ENCODE results near the gene NEURL1B.

The NEURL1B gene

GRCh38 chr5:172610643-172611042 is 30.4 kb upstream of the NEURL1B start:
- DNase-seq: no peak

- DNase-seq: no peak
Observed at GRCh38 chr5:172611913-172612312, 29.1 kb upstream of the NEURL1B start.

- DNase-seq: no peak
Observed at GRCh38 chr5:172612771-172613170, 28.3 kb upstream of the NEURL1B start.

- DNase-seq: no peak
Observed at GRCh38 chr5:172616136-172616535, 24.9 kb upstream of the NEURL1B start.

GRCh38 chr5:172616730-172617129 is 24.3 kb upstream of the NEURL1B start:
- no peak for DNase-seq

GRCh38 chr5:172617817-172618216 is 23.2 kb upstream of the NEURL1B start:
- no peak for DNase-seq

- no peak for DNase-seq
Observed at GRCh38 chr5:172618574-172619365, 22.3 kb upstream of the NEURL1B start.

GRCh38 chr5:172620506-172620905 is 20.6 kb upstream of the NEURL1B start:
- no peak for DNase-seq

GRCh38 chr5:172622091-172623046 is 18.7 kb upstream of the NEURL1B start:
- no peak for DNase-seq

- DNase-seq: no peak
Observed at GRCh38 chr5:172623313-172623980, 17.6 kb upstream of the NEURL1B start.

- no peak for DNase-seq
Observed at GRCh38 chr5:172624083-172624995, 16.7 kb upstream of the NEURL1B start.

- DNase-seq: no peak
Observed at GRCh38 chr5:172624996-172625964, 15.8 kb upstream of the NEURL1B start.

GRCh38 chr5:172626031-172626581 is 15.0 kb upstream of the NEURL1B start:
- DNase-seq: no peak

GRCh38 chr5:172630082-172630481 is 11.0 kb upstream of the NEURL1B start:
- DNase-seq: no peak

GRCh38 chr5:172630482-172630881 is 10.6 kb upstream of the NEURL1B start:
- no peak for DNase-seq

GRCh38 chr5:172630986-172631385 is 10.1 kb upstream of the NEURL1B start:
- DNase-seq: no peak

- DNase-seq: no peak
Observed at GRCh38 chr5:172632346-172633092, 8.5 kb upstream of the NEURL1B start.

- no peak for DNase-seq
Observed at GRCh38 chr5:172633403-172633970, 7.6 kb upstream of the NEURL1B start.

- no peak for DNase-seq
Observed at GRCh38 chr5:172634106-172634899, 6.8 kb upstream of the NEURL1B start.

Data from NCI-H2081 (cell line).